Measurements from ENCODE around the gene MASP1. TPM values are rescaled to one million over a fixed set of nuclear protein-coding genes. Genes with fewer than 3 reads are reported as not detected.
"Not testable (repeated sequence)": the region's sequence is repeated elsewhere in the genome, so short reads cannot be mapped to it uniquely, and the experiment has no call there.

MASP1 gene
- total RNA-seq, 1 donor from 2014 or later: 5.7 TPM

GRCh38 chr3:187242435-187242834, 49.1 kb downstream of the MASP1 start:
- no peak overlapping the region for H3K4me3 ChIP-seq (ENCODE audit: low read length in 3 of 3)

DNA sequence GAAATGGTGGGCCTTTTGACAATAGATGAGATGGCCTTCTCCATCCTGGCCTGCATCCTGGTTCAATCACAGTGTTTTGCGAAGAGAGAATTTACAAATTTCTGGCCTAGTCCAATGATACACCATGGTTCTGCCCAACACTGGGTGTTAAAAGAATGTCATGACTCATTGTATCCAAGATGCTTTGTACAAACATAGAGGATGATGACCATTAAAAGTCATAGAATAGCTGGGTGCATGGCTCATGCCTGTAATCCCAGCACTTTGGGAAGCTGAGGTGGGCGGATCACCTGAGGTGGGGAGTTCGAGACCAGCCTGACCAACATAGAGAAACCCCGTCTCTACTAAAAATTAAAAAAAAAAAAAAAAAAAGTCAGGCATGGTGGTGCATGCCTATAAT, 52.7 kb downstream of the MASP1 start:
- not testable (repeated sequence) for H3K9ac ChIP-seq (ENCODE audit: low read depth in 1 of 3, low read length in 3 of 3); H3K4me1 ChIP-seq (ENCODE audit: control insufficient read depth in 3 of 3, insufficient read depth in 3 of 3, low read length in 3 of 3); H3K4me3 ChIP-seq (ENCODE audit: low read length in 3 of 3); H3K9me3 ChIP-seq (ENCODE audit: control insufficient read depth in 3 of 3, low read length in 3 of 3); H3K27me3 ChIP-seq (ENCODE audit: control insufficient read depth in 3 of 3, insufficient read depth in 3 of 3, low read length in 3 of 3); H3K36me3 ChIP-seq (ENCODE audit: control insufficient read depth in 3 of 3, insufficient read depth in 3 of 3, low read length in 3 of 3); H3K27ac ChIP-seq (ENCODE audit: low read depth, low read length)

More at GRCh38 chr3:187242435-187242834, 49.1 kb downstream of the MASP1 start:
- Histone ChIP-seq H3K27me3 (ENCODE audit: control insufficient read depth in 3 of 3, insufficient read depth in 3 of 3, low read length in 3 of 3) (no peaks in the 10 kb centered on the region), H3K27ac (ENCODE audit: low read depth, low read length) (no peak overlapping the region), H3K9ac (ENCODE audit: low read depth in 1 of 3, low read length in 3 of 3) (no peak overlapping the region), H3K36me3 (ENCODE audit: control insufficient read depth in 3 of 3, insufficient read depth in 3 of 3, low read length in 3 of 3) (no peaks in the 10 kb centered on the region), H3K9me3 (ENCODE audit: control insufficient read depth in 3 of 3, low read length in 3 of 3) (no peaks in the 10 kb centered on the region), H3K4me1 (ENCODE audit: control insufficient read depth in 3 of 3, insufficient read depth in 3 of 3, low read length in 3 of 3) (peaks cover 0 to 4% (median 0%) of the 10 kb centered on the region in 3 donors)

DNA sequence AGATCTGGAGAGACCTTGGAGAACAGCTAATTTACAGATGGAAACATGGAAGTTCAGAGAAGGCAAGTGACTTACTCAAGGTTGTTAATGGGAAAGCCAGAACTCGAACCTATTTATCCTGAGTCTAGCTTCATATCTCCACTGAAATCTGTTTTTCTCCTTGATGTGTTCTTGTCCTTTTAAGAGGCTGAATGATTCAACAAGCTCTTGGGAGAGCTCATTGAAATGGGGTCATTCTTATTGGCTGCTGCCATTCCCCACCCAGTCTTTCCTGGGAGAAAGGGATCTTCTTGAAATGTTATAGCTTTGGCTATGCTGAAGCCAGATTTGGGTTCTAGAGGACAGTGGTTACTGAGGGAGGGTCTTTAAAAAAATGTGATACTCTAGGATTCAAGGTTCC, 53.3 kb downstream of the MASP1 start:
- H3K27me3 ChIP-seq (ENCODE audit: control insufficient read depth in 3 of 3, insufficient read depth in 3 of 3, low read length in 3 of 3): no peaks in the 10 kb centered on the region
- no peaks in the 10 kb centered on the region for H3K4me1 ChIP-seq (ENCODE audit: control insufficient read depth in 3 of 3, insufficient read depth in 3 of 3, low read length in 3 of 3)
- no peak overlapping the region for H3K9ac ChIP-seq (ENCODE audit: low read depth in 1 of 3, low read length in 3 of 3)
- H3K27ac ChIP-seq (ENCODE audit: low read depth, low read length): no peak overlapping the region
- H3K36me3 ChIP-seq (ENCODE audit: control insufficient read depth in 3 of 3, insufficient read depth in 3 of 3, low read length in 3 of 3): peaks cover 0 to 3% (median 0%) of the 10 kb centered on the region in 3 donors
- no peaks in the 10 kb centered on the region for H3K9me3 ChIP-seq (ENCODE audit: control insufficient read depth in 3 of 3, low read length in 3 of 3)
- no peak overlapping the region for H3K4me3 ChIP-seq (ENCODE audit: low read length in 3 of 3)

DNA sequence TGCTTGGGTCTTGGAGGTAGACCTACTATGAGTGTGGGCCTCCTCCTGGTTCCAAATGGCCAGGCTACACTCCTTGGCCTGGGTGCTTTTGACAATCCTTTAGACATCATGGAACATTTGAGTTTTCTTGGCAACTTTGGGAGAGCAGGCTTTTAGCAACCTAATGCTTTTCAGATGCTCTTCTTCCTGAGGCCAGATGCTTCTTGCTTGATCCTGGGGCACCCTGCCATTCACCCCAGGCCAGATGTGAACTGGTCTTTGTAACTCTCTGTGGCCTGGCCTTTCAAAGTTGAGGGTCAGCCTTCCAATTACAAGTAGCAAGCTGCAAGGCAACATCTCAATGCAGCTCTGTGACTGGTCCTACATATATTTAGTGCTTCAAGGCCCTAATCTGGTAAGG, 53.8 kb downstream of the MASP1 start:
- H3K27me3 ChIP-seq (ENCODE audit: control insufficient read depth in 3 of 3, insufficient read depth in 3 of 3, low read length in 3 of 3): no peaks in the 10 kb centered on the region
- no peak overlapping the region for H3K4me3 ChIP-seq (ENCODE audit: low read length in 3 of 3)
- H3K27ac ChIP-seq (ENCODE audit: low read depth, low read length): no peak overlapping the region
- H3K9me3 ChIP-seq (ENCODE audit: control insufficient read depth in 3 of 3, low read length in 3 of 3): no peaks in the 10 kb centered on the region
- H3K36me3 ChIP-seq (ENCODE audit: control insufficient read depth in 3 of 3, insufficient read depth in 3 of 3, low read length in 3 of 3): peaks cover 0 to 3% (median 0%) of the 10 kb centered on the region in 3 donors
- H3K4me1 ChIP-seq (ENCODE audit: control insufficient read depth in 3 of 3, insufficient read depth in 3 of 3, low read length in 3 of 3): no peaks in the 10 kb centered on the region
- H3K9ac ChIP-seq (ENCODE audit: low read depth in 1 of 3, low read length in 3 of 3): no peak overlapping the region

DNA sequence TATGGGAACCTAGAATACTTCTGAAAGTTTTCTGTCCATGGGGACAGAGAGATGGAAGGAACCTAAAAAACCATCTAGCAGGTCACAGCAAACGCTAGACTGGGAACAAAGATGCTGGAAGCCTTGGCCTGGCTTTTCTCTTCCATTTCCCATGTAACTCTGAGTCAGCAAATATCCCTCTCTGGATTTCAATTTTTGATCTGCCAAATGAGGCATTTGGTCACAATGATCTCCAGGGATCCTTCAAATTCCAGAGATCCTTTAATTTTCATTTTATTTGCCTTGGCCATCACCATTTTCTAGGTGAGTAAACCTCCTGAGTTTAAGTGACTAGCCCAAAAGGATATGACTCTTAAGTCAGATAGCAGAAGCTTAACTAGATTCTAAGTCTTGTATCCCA, 54.6 kb downstream of the MASP1 start:
- Histone ChIP-seq H3K36me3 (ENCODE audit: control insufficient read depth in 3 of 3, insufficient read depth in 3 of 3, low read length in 3 of 3) (peaks cover 0 to 3% (median 0%) of the 10 kb centered on the region in 3 donors), H3K9ac (ENCODE audit: low read depth in 1 of 3, low read length in 3 of 3) (no peak overlapping the region), H3K9me3 (ENCODE audit: control insufficient read depth in 3 of 3, low read length in 3 of 3) (no peaks in the 10 kb centered on the region)

DNA sequence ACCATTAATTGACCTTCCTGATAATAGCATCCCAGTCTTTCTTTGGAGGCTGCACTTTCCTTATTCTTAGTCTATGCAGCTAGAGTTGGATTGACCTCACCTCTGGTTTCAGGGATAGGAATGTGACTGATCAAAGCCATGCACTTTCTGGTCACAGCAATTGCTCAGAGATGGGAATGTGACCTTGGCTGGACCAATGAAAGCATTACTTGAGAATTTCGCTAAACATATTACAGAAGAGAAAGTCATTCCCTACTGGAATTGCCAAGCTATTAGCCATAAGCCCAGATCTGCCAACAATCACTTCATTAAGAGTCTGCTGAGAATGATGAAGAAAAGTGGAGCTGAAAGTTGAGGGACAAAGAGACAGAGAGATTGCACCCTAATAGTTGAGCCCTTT, 61.5 kb downstream of the MASP1 start:
- no peaks in the 10 kb centered on the region for H3K4me1 ChIP-seq (ENCODE audit: control insufficient read depth in 3 of 3, insufficient read depth in 3 of 3, low read length in 3 of 3)
- no peaks in the 10 kb centered on the region for H3K9me3 ChIP-seq (ENCODE audit: control insufficient read depth in 3 of 3, low read length in 3 of 3)
- H3K27me3 ChIP-seq (ENCODE audit: control insufficient read depth in 3 of 3, insufficient read depth in 3 of 3, low read length in 3 of 3): peaks cover 0 to 2% (median 0%) of the 10 kb centered on the region in 3 donors
- no peak overlapping the region for H3K9ac ChIP-seq (ENCODE audit: low read depth in 1 of 3, low read length in 3 of 3)
- H3K4me3 ChIP-seq (ENCODE audit: low read length in 3 of 3): no peak overlapping the region
- no peaks in the 10 kb centered on the region for H3K36me3 ChIP-seq (ENCODE audit: control insufficient read depth in 3 of 3, insufficient read depth in 3 of 3, low read length in 3 of 3)
- H3K27ac ChIP-seq (ENCODE audit: low read depth, low read length): no peak overlapping the region

More for the DNA sequence above, 54.6 kb downstream of the MASP1 start:
- Histone ChIP-seq H3K4me1 (ENCODE audit: control insufficient read depth in 3 of 3, insufficient read depth in 3 of 3, low read length in 3 of 3) (no peaks in the 10 kb centered on the region), H3K27ac (ENCODE audit: low read depth, low read length) (no peak overlapping the region), H3K27me3 (ENCODE audit: control insufficient read depth in 3 of 3, insufficient read depth in 3 of 3, low read length in 3 of 3) (no peaks in the 10 kb centered on the region), H3K4me3 (ENCODE audit: low read length in 3 of 3) (no peak overlapping the region)

DNA sequence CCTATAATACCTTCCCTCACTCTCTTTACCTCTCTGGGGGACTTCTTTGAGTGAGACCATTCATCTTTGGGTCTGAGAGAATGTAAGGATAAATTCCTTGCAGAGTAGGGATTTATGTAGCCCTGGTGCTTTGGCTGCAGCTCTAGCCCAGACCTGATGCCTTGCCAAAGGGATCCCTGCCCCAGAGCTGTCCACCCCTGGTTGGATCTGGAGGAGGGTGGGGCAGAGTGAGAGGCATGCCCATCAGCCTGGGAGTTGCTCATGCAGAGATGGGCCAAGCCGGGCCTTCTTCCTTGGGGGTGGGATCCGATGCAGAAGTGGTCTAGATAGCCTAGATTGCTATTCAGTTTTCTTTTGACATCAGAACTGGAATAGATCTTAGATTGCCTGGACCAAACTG, 62.8 kb downstream of the MASP1 start:
- Histone ChIP-seq H3K27me3 (ENCODE audit: control insufficient read depth in 3 of 3, insufficient read depth in 3 of 3, low read length in 3 of 3) (peaks cover 0 to 2% (median 0%) of the 10 kb centered on the region in 3 donors), H3K4me3 (ENCODE audit: low read length in 3 of 3) (no peak overlapping the region), H3K9me3 (ENCODE audit: control insufficient read depth in 3 of 3, low read length in 3 of 3) (no peaks in the 10 kb centered on the region), H3K9ac (ENCODE audit: low read depth in 1 of 3, low read length in 3 of 3) (no peak overlapping the region), H3K27ac (ENCODE audit: low read depth, low read length) (no peak overlapping the region), H3K4me1 (ENCODE audit: control insufficient read depth in 3 of 3, insufficient read depth in 3 of 3, low read length in 3 of 3) (no peaks in the 10 kb centered on the region), H3K36me3 (ENCODE audit: control insufficient read depth in 3 of 3, insufficient read depth in 3 of 3, low read length in 3 of 3) (no peaks in the 10 kb centered on the region)

DNA sequence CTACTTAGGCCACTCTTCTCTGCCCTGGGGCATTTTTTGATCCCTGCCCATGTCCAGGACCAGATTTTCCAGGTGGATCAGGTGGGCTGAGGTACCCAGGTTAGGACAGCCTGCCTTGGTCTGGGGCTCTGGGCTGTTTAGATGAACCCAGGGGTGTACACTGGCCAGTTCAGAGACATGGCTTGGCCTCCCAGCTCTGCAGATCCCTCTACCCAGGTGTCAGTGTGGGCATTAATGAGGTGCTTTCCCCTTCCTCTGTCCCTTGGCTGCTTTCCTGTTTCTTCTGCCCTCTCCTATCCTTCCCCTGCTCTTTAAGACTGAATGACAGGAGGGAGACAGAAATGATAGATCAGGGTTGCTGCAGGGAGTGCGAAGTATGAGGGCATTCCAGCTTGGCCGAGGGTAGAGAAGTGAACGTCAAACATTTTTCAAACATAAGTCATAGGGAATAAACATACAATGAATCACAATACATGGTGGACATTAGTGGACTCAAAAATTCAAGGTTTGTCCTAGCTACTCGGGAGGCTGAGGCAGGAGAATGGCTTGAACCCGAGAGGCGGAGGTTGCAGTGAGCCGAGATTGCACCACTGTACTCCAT, 63.8 kb downstream of the MASP1 start:
- H3K9me3 ChIP-seq (ENCODE audit: control insufficient read depth in 3 of 3, low read length in 3 of 3): no peaks in the 10 kb centered on the region
- H3K9ac ChIP-seq (ENCODE audit: low read depth in 1 of 3, low read length in 3 of 3): no peak overlapping the region
- H3K4me1 ChIP-seq (ENCODE audit: control insufficient read depth in 3 of 3, insufficient read depth in 3 of 3, low read length in 3 of 3): no peaks in the 10 kb centered on the region
- H3K27ac ChIP-seq (ENCODE audit: low read depth, low read length): no peak overlapping the region
- no peak overlapping the region for H3K4me3 ChIP-seq (ENCODE audit: low read length in 3 of 3)
- peaks cover 0 to 2% (median 0%) of the 10 kb centered on the region in 3 donors for H3K27me3 ChIP-seq (ENCODE audit: control insufficient read depth in 3 of 3, insufficient read depth in 3 of 3, low read length in 3 of 3)
- H3K36me3 ChIP-seq (ENCODE audit: control insufficient read depth in 3 of 3, insufficient read depth in 3 of 3, low read length in 3 of 3): no peaks in the 10 kb centered on the region

- Histone ChIP-seq H3K27ac (ENCODE audit: low read depth, low read length) (no peak overlapping the region), H3K27me3 (ENCODE audit: control insufficient read depth in 3 of 3, insufficient read depth in 3 of 3, low read length in 3 of 3) (peaks cover 0 to 2% (median 0%) of the 10 kb centered on the region in 3 donors), H3K9me3 (ENCODE audit: control insufficient read depth in 3 of 3, low read length in 3 of 3) (no peaks in the 10 kb centered on the region), H3K36me3 (ENCODE audit: control insufficient read depth in 3 of 3, insufficient read depth in 3 of 3, low read length in 3 of 3) (no peaks in the 10 kb centered on the region), H3K4me1 (ENCODE audit: control insufficient read depth in 3 of 3, insufficient read depth in 3 of 3, low read length in 3 of 3) (no peaks in the 10 kb centered on the region), H3K9ac (ENCODE audit: low read depth in 1 of 3, low read length in 3 of 3) (no peak overlapping the region), H3K4me3 (ENCODE audit: low read length in 3 of 3) (no peak overlapping the region)
Observed at GRCh38 chr3:187223799-187224198, 67.7 kb downstream of the MASP1 start.

GRCh38 chr3:187222801-187223200, 68.7 kb downstream of the MASP1 start:
- no peak overlapping the region for H3K4me3 ChIP-seq (ENCODE audit: low read length in 3 of 3)
- H3K4me1 ChIP-seq (ENCODE audit: control insufficient read depth in 3 of 3, insufficient read depth in 3 of 3, low read length in 3 of 3): no peaks in the 10 kb centered on the region
- H3K36me3 ChIP-seq (ENCODE audit: control insufficient read depth in 3 of 3, insufficient read depth in 3 of 3, low read length in 3 of 3): no peaks in the 10 kb centered on the region
- no peaks in the 10 kb centered on the region for H3K27me3 ChIP-seq (ENCODE audit: control insufficient read depth in 3 of 3, insufficient read depth in 3 of 3, low read length in 3 of 3)
- no peak overlapping the region for H3K9ac ChIP-seq (ENCODE audit: low read depth in 1 of 3, low read length in 3 of 3)
- no peaks in the 10 kb centered on the region for H3K9me3 ChIP-seq (ENCODE audit: control insufficient read depth in 3 of 3, low read length in 3 of 3)
- no peak overlapping the region for H3K27ac ChIP-seq (ENCODE audit: low read depth, low read length)

Measured in skeletal muscle tissue (tissue), 4 donors.